Brain microvascular endothelial cell (primary cell): ENCODE measurements around the gene ERI3.

ENCODE experiments used
- DNase-seq: peaks from one replicate; pipeline ENCODE4 v3.0.0-alpha.2; 2020
- H3K27ac ChIP-seq: fragments of 250-450 bp; sonication (Bioruptor Pico); 2 replicates; pipeline ENCODE4 v1.5.1; 2020; ENCODE audit warnings: mild to moderate bottlenecking, moderate library complexity
- H3K27me3 ChIP-seq: fragments of 250-450 bp; sonication (Bioruptor Pico); replicated peaks from 2 replicates; pipeline ENCODE4 v1.5.1; 2020; ENCODE audit warnings: mild to moderate bottlenecking
- H3K36me3 ChIP-seq: fragments of 250-450 bp; sonication (Bioruptor Pico); replicated peaks from 2 replicates; pipeline ENCODE4 v1.5.1; 2020; ENCODE audit warnings: mild to moderate bottlenecking
- H3K4me3 ChIP-seq: 2 replicates; pipeline ENCODE4 v1.5.1; 2011; ENCODE audit warnings: low read depth, mild to moderate bottlenecking, control low read depth, low read length, moderate library complexity
- in situ Hi-C: cut with HindIII; loops from 2 replicates; pipeline ENCODE4 v1.10.0; 2017; ENCODE audit warnings: low sequenced_read_pairs, low pct_ligation_motif_present
- TF ChIP-seq, protein P1 (sequence below): IDR thresholded peaks from 2 replicates; pipeline ENCODE4 v1.5.1; 2011; ENCODE audit warnings: low read depth, mild to moderate bottlenecking, moderate library complexity, low read length, control low read depth, inconsistent platforms; ENCODE audit errors: missing control alignments

ERI3 gene

GRCh38 chr1:44336668-44337067 is 18.4 kb downstream of the ERI3 start:
- Histone ChIP-seq H3K4me3 (no peak overlapping the region), H3K27me3 (no peaks in the 10 kb centered on the region), H3K36me3 (peaks cover 25% of the 10 kb centered on the region), H3K27ac (no peak overlapping the region)
- TF ChIP-seq, protein P1, sequence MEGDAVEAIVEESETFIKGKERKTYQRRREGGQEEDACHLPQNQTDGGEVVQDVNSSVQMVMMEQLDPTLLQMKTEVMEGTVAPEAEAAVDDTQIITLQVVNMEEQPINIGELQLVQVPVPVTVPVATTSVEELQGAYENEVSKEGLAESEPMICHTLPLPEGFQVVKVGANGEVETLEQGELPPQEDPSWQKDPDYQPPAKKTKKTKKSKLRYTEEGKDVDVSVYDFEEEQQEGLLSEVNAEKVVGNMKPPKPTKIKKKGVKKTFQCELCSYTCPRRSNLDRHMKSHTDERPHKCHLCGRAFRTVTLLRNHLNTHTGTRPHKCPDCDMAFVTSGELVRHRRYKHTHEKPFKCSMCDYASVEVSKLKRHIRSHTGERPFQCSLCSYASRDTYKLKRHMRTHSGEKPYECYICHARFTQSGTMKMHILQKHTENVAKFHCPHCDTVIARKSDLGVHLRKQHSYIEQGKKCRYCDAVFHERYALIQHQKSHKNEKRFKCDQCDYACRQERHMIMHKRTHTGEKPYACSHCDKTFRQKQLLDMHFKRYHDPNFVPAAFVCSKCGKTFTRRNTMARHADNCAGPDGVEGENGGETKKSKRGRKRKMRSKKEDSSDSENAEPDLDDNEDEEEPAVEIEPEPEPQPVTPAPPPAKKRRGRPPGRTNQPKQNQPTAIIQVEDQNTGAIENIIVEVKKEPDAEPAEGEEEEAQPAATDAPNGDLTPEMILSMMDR = no peak
- no peak for DNase-seq
- in situ Hi-C loops = no loop called here

DNA sequence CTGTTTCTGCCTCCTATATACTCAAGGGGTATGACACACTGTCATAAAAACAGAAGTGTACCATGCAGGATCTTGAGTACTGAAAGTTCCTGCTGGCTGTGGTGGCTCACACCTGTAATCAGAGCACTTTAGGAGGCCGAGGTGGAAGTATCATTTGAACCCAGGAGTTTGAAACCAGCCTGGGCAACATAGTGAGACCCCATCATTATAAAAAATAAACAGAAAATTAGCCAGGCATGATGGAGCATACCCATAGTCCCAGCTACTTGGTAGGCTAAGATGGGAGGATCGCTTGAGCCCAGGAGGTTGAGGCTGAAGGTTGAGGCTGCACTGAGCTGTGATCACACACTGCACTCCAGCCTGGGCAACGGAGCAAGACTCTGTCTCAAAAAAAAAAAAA is 20.1 kb downstream of the ERI3 start:
- no peak overlapping the region for H3K4me3 ChIP-seq
- DNase-seq = no peak
- H3K27ac ChIP-seq = no peak overlapping the region
- H3K27me3 ChIP-seq = no peaks in the 10 kb centered on the region
- in situ Hi-C loops = no loop called here
- TF ChIP-seq, protein P1 = no peak
- H3K36me3 ChIP-seq = peaks cover 25% of the 10 kb centered on the region

DNA sequence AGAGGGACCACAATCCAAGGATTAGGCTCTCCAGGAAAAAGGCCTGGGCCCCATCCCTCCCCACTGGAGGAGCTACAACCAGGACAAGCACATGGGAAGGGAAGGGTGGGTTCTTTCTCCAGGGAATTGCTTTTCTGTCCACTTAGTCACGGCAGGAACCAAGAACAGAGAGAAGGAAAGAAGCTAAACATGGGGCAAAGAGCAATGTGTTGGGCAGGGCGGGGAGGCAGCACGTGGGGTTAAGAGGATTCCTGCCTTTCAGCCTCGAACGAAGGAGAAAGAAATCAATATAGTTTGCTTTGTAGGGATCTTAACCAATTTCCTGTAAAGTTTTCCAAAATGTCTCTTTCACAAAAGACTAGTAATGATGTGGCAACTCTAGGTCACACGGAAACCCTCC is 21.7 kb downstream of the ERI3 start:
- peaks cover 19% of the 10 kb centered on the region for H3K36me3 ChIP-seq
- TF ChIP-seq, protein P1 = no peak
- H3K27me3 ChIP-seq = no peaks in the 10 kb centered on the region
- no peak for DNase-seq
- H3K4me3 ChIP-seq = no peak overlapping the region
- in situ Hi-C loops = no loop called here
- no peak overlapping the region for H3K27ac ChIP-seq

DNA sequence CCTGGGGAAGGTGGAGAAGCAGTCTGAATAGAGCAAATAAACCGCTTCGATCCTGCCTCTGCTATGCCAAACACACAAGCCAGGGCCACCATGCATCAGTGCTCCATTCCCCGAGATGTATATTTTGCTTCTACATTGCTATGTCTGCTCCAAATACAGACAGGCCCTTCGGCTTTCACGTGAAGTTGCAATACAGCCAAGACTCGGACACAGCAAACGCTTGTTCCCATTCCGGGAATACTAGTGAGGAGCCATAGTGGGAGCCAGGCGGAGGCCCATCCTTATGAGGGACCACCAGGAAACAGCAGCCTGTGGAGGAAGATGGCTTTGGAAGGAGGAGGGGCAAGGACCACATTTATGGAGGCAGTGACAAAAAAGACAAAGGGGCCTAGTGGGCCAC is 22.6 kb downstream of the ERI3 start:
- Histone ChIP-seq H3K4me3 (no peak overlapping the region), H3K27me3 (no peaks in the 10 kb centered on the region), H3K27ac (no peak overlapping the region), H3K36me3 (peaks cover 12% of the 10 kb centered on the region)
- DNase-seq = no peak
- TF ChIP-seq, protein P1 = no peak
- in situ Hi-C loops = no loop called here

- in situ Hi-C loops = no loop called here
- peaks cover 8% of the 10 kb centered on the region for H3K36me3 ChIP-seq
- DNase-seq = no peak
- TF ChIP-seq, protein P1 = no peak
- no peak overlapping the region for H3K4me3 ChIP-seq
- H3K27me3 ChIP-seq = no peaks in the 10 kb centered on the region
- H3K27ac ChIP-seq = no peak overlapping the region
These were observed 24.1 kb downstream of the ERI3 start for GRCh38 chr1:44330935-44331334.

DNA sequence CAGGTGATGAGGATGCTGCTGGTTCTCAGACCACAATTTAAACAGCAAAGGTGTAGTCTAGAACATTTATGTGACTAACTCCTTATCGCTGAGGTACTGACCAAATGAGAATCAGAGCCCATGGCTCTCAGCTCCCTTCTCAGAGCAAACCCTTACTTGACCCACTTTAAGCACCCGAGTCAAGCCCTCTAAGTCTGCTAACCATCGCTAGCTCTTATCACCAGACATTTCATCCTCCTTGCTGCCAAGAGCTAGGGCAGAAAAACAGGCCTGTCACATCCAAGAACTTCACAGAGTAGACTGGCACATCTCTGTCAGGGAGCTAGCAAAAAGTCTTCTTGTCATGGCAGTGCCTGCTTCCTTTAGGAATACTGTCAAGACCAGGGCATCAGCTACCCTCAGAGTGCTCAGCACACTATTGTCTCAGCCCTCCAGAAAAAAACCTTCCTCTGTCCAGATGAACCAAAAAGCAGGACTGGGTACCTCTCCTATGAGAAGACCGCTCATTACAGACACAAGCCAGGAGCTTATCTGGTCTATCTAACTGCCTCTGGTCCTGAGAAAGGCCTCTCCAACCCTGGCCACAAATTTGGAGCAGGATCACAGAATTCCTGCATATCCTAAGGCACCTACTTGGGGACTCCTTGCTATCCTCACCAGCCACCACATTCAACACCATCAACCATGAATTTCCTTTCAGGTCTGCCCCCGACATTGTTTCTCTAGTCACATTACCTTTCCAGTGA is 26.2 kb downstream of the ERI3 start:
- in situ Hi-C loops = no loop called here
- Histone ChIP-seq H3K36me3 (peaks cover 3% of the 10 kb centered on the region), H3K27me3 (no peaks in the 10 kb centered on the region), H3K4me3 (no peak overlapping the region), H3K27ac (peak overlapping the region; percentile 91)
- TF ChIP-seq, protein P1 = no peak
- no peak for DNase-seq
